ENCODE measurements around the gene ZNF502.
A peak's percentile ranks its signal among the peaks of the same experiment; 100 is the strongest.

ZNF502 gene

DNA sequence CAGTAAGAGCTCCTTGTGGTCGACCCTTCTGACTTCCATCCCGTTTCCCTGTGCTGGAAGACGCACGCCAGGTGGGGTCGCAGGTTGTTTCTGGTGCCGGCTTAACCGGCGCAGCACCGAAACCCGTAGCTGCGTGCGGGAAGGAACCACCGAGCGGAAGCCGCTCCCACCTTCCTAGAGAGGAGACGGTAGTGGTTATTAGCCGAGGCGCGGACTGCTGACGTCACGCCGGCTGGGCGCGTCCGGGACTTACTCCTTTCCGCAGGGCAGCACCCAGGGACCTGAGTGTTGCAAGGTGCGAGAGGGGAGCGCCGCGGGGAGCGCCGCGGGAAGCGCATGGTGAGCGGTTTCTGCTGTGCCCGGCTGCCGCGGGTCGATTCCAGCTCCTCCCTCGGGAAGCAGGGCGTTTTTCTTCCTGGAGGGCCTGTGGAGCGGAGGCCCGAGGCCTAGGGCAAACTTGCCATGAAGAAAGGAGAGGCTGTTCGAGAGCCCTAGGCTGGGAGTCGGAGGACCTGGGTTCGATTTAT lies 17.0 kb downstream of the ZNF502 start, which contains the start of gene ZNF501 (continued):
- TF ChIP-seq ZNF654 (tag by site-specific recombination; IDR thresholded peaks at IDR 0.05; ENCODE audit: low read depth): no peak
- no peak for TF ChIP-seq ZNF146 (tag by site-specific recombination; IDR thresholded peaks at IDR 0.05)
- TF ChIP-seq ZNF223 (tag by site-specific recombination; IDR thresholded peaks at IDR 0.05): no peak
- no peak for TF ChIP-seq ZNF558 (tag by site-specific recombination; IDR thresholded peaks at IDR 0.05)
- TF ChIP-seq ZNF843 (tag by site-specific recombination; IDR thresholded peaks at IDR 0.05): peak; percentile 27; the same call in 1 of the 2 replicates
- no peak for TF ChIP-seq REPIN1 (tag by site-specific recombination; IDR thresholded peaks at IDR 0.05; ENCODE audit: low read depth)
- TF ChIP-seq SP3 (tag by site-specific recombination; IDR thresholded peaks at IDR 0.05): peak; percentile 66
- TF ChIP-seq ZNF169 (tag by site-specific recombination; IDR thresholded peaks at IDR 0.05): no peak
- TF ChIP-seq ZBTB21 (tag by site-specific recombination; IDR thresholded peaks at IDR 0.05): peak; percentile 90
- no peak for TF ChIP-seq KLF10 (tag by site-specific recombination; IDR thresholded peaks at IDR 0.05)
- TF ChIP-seq ZNF112 (tag by site-specific recombination; IDR thresholded peaks at IDR 0.05): no peak
- no peak for TF ChIP-seq ZNF555 (tag by site-specific recombination; conservative IDR thresholded peaks at IDR 0.05)
- TF ChIP-seq HOXC10 (CRISPR knock-in tag; IDR thresholded peaks at IDR 0.05): no peak
- peak; percentile 51 for TF ChIP-seq ZNF600 (tag by site-specific recombination; IDR thresholded peaks at IDR 0.05)
- TF ChIP-seq ZNF660 (tag by site-specific recombination; IDR thresholded peaks at IDR 0.05): peak; percentile 60; the same call in 1 of the 2 replicates
- TF ChIP-seq ZNF658 (tag by site-specific recombination; IDR thresholded peaks at IDR 0.05): no peak
- no peak for TF ChIP-seq ZNF362 (tag by site-specific recombination; IDR thresholded peaks at IDR 0.05)
- TF ChIP-seq ZNF354C (tag by site-specific recombination; IDR thresholded peaks at IDR 0.05; ENCODE audit: borderline replicate concordance, low read depth): no peak
- TF ChIP-seq, protein P1, sequence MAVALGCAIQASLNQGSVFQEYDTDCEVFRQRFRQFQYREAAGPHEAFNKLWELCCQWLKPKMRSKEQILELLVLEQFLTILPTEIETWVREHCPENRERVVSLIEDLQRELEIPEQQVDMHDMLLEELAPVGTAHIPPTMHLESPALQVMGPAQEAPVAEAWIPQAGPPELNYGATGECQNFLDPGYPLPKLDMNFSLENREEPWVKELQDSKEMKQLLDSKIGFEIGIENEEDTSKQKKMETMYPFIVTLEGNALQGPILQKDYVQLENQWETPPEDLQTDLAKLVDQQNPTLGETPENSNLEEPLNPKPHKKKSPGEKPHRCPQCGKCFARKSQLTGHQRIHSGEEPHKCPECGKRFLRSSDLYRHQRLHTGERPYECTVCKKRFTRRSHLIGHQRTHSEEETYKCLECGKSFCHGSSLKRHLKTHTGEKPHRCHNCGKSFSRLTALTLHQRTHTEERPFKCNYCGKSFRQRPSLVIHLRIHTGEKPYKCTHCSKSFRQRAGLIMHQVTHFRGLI (tag by site-specific recombination; IDR thresholded peaks at IDR 0.05): peak; percentile 93
- TF ChIP-seq, protein P2, sequence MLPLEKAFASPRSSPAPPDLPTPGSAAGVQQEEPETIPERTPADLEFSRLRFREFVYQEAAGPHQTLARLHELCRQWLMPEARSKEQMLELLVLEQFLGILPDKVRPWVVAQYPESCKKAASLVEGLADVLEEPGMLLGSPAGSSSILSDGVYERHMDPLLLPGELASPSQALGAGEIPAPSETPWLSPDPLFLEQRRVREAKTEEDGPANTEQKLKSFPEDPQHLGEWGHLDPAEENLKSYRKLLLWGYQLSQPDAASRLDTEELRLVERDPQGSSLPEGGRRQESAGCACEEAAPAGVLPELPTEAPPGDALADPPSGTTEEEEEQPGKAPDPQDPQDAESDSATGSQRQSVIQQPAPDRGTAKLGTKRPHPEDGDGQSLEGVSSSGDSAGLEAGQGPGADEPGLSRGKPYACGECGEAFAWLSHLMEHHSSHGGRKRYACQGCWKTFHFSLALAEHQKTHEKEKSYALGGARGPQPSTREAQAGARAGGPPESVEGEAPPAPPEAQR (tag by site-specific recombination; IDR thresholded peaks at IDR 0.05): no peak
- no peak for TF ChIP-seq ZNF132 (tag by site-specific recombination; IDR thresholded peaks at IDR 0.05; ENCODE audit: borderline replicate concordance)
- TF ChIP-seq KLF7 (tag by site-specific recombination; IDR thresholded peaks at IDR 0.05; ENCODE audit: borderline replicate concordance): no peak
- TF ChIP-seq ZNF18 (tag by site-specific recombination; IDR thresholded peaks at IDR 0.05): no peak
- no peak; the same call in 1 of the 2 replicates for TF ChIP-seq ZNF366 (tag by site-specific recombination; conservative IDR thresholded peaks at IDR 0.05)
- TF ChIP-seq ZBTB48 (tag by site-specific recombination; IDR thresholded peaks at IDR 0.05): peak; percentile 78; the same call in 1 of the 2 replicates
- TF ChIP-seq ZFP37 (tag by site-specific recombination; IDR thresholded peaks at IDR 0.05): peak; percentile 30; the same call in 1 of the 2 replicates
- no peak for TF ChIP-seq ZSCAN16 (tag by site-specific recombination; IDR thresholded peaks at IDR 0.05)
- TF ChIP-seq, protein P3, sequence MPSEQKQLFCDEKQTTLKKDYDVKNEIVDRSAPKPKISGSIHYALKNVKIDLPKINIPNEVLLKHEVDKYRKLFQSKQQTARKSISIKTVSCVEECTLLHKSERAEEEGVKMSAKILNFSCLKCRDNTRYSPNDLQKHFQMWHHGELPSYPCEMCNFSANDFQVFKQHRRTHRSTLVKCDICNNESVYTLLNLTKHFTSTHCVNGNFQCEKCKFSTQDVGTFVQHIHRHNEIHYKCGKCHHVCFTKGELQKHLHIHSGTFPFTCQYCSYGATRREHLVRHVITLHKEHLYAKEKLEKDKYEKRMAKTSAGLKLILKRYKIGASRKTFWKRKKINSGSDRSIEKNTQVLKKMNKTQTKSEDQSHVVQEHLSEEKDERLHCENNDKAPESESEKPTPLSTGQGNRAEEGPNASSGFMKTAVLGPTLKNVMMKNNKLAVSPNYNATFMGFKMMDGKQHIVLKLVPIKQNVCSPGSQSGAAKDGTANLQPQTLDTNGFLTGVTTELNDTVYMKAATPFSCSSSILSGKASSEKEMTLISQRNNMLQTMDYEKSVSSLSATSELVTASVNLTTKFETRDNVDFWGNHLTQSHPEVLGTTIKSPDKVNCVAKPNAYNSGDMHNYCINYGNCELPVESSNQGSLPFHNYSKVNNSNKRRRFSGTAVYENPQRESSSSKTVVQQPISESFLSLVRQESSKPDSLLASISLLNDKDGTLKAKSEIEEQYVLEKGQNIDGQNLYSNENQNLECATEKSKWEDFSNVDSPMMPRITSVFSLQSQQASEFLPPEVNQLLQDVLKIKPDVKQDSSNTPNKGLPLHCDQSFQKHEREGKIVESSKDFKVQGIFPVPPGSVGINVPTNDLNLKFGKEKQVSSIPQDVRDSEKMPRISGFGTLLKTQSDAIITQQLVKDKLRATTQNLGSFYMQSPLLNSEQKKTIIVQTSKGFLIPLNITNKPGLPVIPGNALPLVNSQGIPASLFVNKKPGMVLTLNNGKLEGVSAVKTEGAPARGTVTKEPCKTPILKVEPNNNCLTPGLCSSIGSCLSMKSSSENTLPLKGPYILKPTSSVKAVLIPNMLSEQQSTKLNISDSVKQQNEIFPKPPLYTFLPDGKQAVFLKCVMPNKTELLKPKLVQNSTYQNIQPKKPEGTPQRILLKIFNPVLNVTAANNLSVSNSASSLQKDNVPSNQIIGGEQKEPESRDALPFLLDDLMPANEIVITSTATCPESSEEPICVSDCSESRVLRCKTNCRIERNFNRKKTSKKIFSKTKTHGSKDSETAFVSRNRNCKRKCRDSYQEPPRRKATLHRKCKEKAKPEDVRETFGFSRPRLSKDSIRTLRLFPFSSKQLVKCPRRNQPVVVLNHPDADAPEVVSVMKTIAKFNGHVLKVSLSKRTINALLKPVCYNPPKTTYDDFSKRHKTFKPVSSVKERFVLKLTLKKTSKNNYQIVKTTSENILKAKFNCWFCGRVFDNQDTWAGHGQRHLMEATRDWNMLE (tag by site-specific recombination; conservative IDR thresholded peaks at IDR 0.05; ENCODE audit: low read depth): peak; percentile 97
- peak; percentile 97 for TF ChIP-seq ZBTB20 (tag by site-specific recombination; IDR thresholded peaks at IDR 0.05)
- TF ChIP-seq ZFP3 (tag by site-specific recombination; IDR thresholded peaks at IDR 0.05; ENCODE audit: low read depth): no peak
- TF ChIP-seq ZNF416 (tag by site-specific recombination; IDR thresholded peaks at IDR 0.05): no peak
- TF ChIP-seq KLF9 (tag by site-specific recombination; IDR thresholded peaks at IDR 0.05; ENCODE audit: low read depth): 0 out of 2 replicates have a peak, but pooled peaks have one; percentile 31
